Vagina (tissue), 2 donors: ENCODE data around the gene LRRC36.

Experiments used
- CTCF ChIP-seq, 3 experiments: fragments of 450-650 bp in 2 of 3; fragments of 200-600 bp in 1 of 3; sonication (generic) in 1 of 3; IDR thresholded peaks; one replicate each; pipeline ENCODE4 v1.5.1; 2017 to 2019; ENCODE audit warnings: antibody characterized with exemption in 3 of 3, mild to moderate bottlenecking in 2 of 3, moderate library complexity in 2 of 3
- POLR2A ChIP-seq, 2 donors: fragments of 450-650 bp; IDR thresholded peaks; one replicate each; pipeline ENCODE4 v1.6.1; 2017; ENCODE audit warnings: antibody characterized with exemption in 2 of 2, mild to moderate bottlenecking in 2 of 2, moderate library complexity in 2 of 2

- no peak for TF ChIP-seq POLR2A (IDR thresholded peaks at IDR 0.05)
- TF ChIP-seq CTCF (IDR thresholded peaks at IDR 0.05): no peak
Observed at GRCh38 chr16:67278773-67279295, 47.8 kb upstream of the LRRC36 start.
